SK-N-SH (cell line): Measurements from ENCODE around the gene GHRL. TPM values are rescaled to one million over a fixed set of nuclear protein-coding genes. Genes with fewer than 3 reads are reported as not detected.

Source experiments
- CTCF ChIA-PET: fragments of 300-600, 350-600 bp; formaldehyde crosslinking; extraction: SDS; loops from one replicate; lab custom pipeline; 2021; lab: Yijun Ruan, JAX
- POLR2A ChIA-PET: fragments of 350-600 bp; sonication (Branson Sonifier 250); formaldehyde crosslinking; extraction: SDS; loops from one replicate; lab custom pipeline; 2020; ENCODE audit warnings: antibody characterized with exemption, inconsistent platforms; lab: Yijun Ruan, JAX
- DNase-seq: peaks from one replicate; pipeline ENCODE4 v3.0.0; 2012
- H2AFZ ChIP-seq: fragments of 200-600 bp; sonication (generic); 2 replicates; pipeline ENCODE4 v1.8.1; 2016; ENCODE audit warnings: antibody characterized with exemption, mild to moderate bottlenecking, low read depth
- H3F3A ChIP-seq: fragments of 200-600 bp; sonication (generic); replicated peaks from 2 replicates; pipeline ENCODE3; 2016; ENCODE audit warnings: antibody characterized with exemption, mild to moderate bottlenecking; ENCODE audit not compliant: insufficient read depth
- H3K27ac ChIP-seq, 2 experiments: fragments of 200-500 bp in 1 of 2; fragments of 200-600 bp in 1 of 2; sonication (Bioruptor generic) in 1 of 2; sonication (generic), shearing (Covaris generic) in 1 of 2; 2 replicates each; pipeline versions ENCODE4 v1.5.1 to v1.6.1; 2014 to 2016; ENCODE audit warnings: low read depth in 2 of 2, inconsistent platforms in 1 of 2, low read length in 1 of 2, mild to moderate bottlenecking in 1 of 2, mixed read lengths in 1 of 2
- H3K27me3 ChIP-seq: fragments of 200-600 bp; sonication (generic), shearing (Covaris generic); 2 replicates; pipeline ENCODE4 v1.6.1; 2016; ENCODE audit warnings: mixed run types; ENCODE audit not compliant: insufficient read depth
- H3K36me3 ChIP-seq, 2 experiments: fragments of 200-500 bp in 1 of 2; fragments of 200-600 bp in 1 of 2; sonication (Bioruptor generic) in 1 of 2; sonication (generic) in 1 of 2; replicated peaks in 1 of 2; 2 replicates each; pipeline versions ENCODE3 to v1.5.1; 2014 to 2016; ENCODE audit warnings: low read length in 1 of 2, mild to moderate bottlenecking in 1 of 2; ENCODE audit not compliant: insufficient read depth in 2 of 2, control insufficient read depth in 1 of 2
- H3K4me1 ChIP-seq, 2 experiments: fragments of 200-500 bp in 1 of 2; fragments of 200-600 bp in 1 of 2; sonication (Bioruptor generic) in 1 of 2; sonication (generic), shearing (Covaris generic) in 1 of 2; 2 replicates each; pipeline versions ENCODE4 v1.5.1 to v1.6.1; 2014 to 2016; ENCODE audit warnings: low read depth in 1 of 2, low read length in 1 of 2, mixed run types in 1 of 2; ENCODE audit not compliant: insufficient read depth in 2 of 2, control insufficient read depth in 1 of 2
- H3K4me2 ChIP-seq: fragments of 200-600 bp; sonication (generic), shearing (Covaris generic); 2 replicates; pipeline ENCODE4 v1.6.1; 2017; ENCODE audit warnings: mixed run types
- H3K4me3 ChIP-seq, 2 experiments: fragments of 200-500 bp in 1 of 2; fragments of 200-600 bp in 1 of 2; sonication (Bioruptor generic) in 1 of 2; sonication (generic), shearing (Covaris generic) in 1 of 2; 2 replicates each; pipeline versions ENCODE4 v1.5.1 to v1.8.1; 2014 to 2016; ENCODE audit warnings: low read depth in 2 of 2, inconsistent platforms in 1 of 2, low read length in 1 of 2, mild to moderate bottlenecking in 1 of 2, mixed read lengths in 1 of 2, moderate library complexity in 1 of 2
- H3K79me2 ChIP-seq: fragments of 200-600 bp; sonication (generic); 2 replicates; pipeline ENCODE4 v1.8.1; 2017; ENCODE audit warnings: mild to moderate bottlenecking; ENCODE audit not compliant: insufficient read depth
- H3K9ac ChIP-seq: fragments of 200-600 bp; sonication (generic); 2 replicates; pipeline ENCODE4 v1.6.1; 2017; ENCODE audit warnings: mixed run types
- H3K9me2 ChIP-seq: fragments of 200-600 bp; sonication (generic); 2 replicates; pipeline ENCODE4 v1.6.1; 2017; ENCODE audit warnings: mixed run types
- H3K9me3 ChIP-seq: fragments of 200-600 bp; sonication (generic); 2 replicates; pipeline ENCODE4 v1.6.1; 2017; ENCODE audit warnings: mixed run types, mild to moderate bottlenecking, moderate library complexity
- H4K20me1 ChIP-seq: fragments of 200-600 bp; sonication (generic); 2 replicates; pipeline ENCODE4 v1.6.1; 2017; ENCODE audit warnings: mild to moderate bottlenecking, mixed run types; ENCODE audit not compliant: insufficient read depth
- CTCF ChIP-seq: fragments of 200-600 bp; sonication (generic); IDR thresholded peaks from 2 replicates; pipeline ENCODE4 v1.6.1; 2017; ENCODE audit warnings: antibody characterized with exemption, mild to moderate bottlenecking, moderate library complexity
- ELF1 ChIP-seq: IDR thresholded peaks from 2 replicates; pipeline ENCODE4 v1.4.0; 2012
- EP300 ChIP-seq, 2 experiments: IDR thresholded peaks; 2 replicates each; pipeline versions ENCODE4 v1.4.0 to v1.6.1; 2012; ENCODE audit warnings: borderline replicate concordance in 1 of 2, low read depth in 1 of 2, low read length in 1 of 2
- FOXJ3 ChIP-seq: sonication (generic); formaldehyde crosslinking; IDR thresholded peaks from 2 replicates; pipeline ENCODE4 v1.5.1; 2020; ENCODE audit warnings: mild to moderate bottlenecking, missing genetic modification reagents
- GABPA ChIP-seq: IDR thresholded peaks from 2 replicates; pipeline ENCODE4 v1.4.0; 2012; ENCODE audit warnings: low read depth, mild to moderate bottlenecking
- MAX ChIP-seq: IDR thresholded peaks from 2 replicates; pipeline ENCODE4 v1.4.0; 2012; ENCODE audit warnings: low read depth
- NFIC ChIP-seq: IDR thresholded peaks from 2 replicates; pipeline ENCODE4 v1.4.0; 2012; ENCODE audit warnings: borderline replicate concordance
- NRF1 ChIP-seq: IDR thresholded peaks from 2 replicates; pipeline ENCODE4 v1.6.1; 2012; ENCODE audit warnings: low read depth, mild to moderate bottlenecking, low read length
- RCOR1 ChIP-seq: fragments of 150-350 bp; IDR thresholded peaks from 2 replicates; pipeline ENCODE4 v1.6.1; 2017; ENCODE audit warnings: antibody characterized with exemption, low read length
- RFX5 ChIP-seq: IDR thresholded peaks from 2 replicates; pipeline ENCODE4 v1.6.1; 2012; ENCODE audit warnings: mild to moderate bottlenecking, improper control_type of control experiment, low read length
- RXRA ChIP-seq: IDR thresholded peaks from 2 replicates; pipeline ENCODE4 v1.4.0; 2012; ENCODE audit warnings: low read depth, mild to moderate bottlenecking, borderline replicate concordance
- TCF12 ChIP-seq: IDR thresholded peaks from 2 replicates; pipeline ENCODE4 v1.4.0; 2012
- TEAD4 ChIP-seq: IDR thresholded peaks from 2 replicates; pipeline ENCODE4 v1.4.0; 2012; ENCODE audit warnings: mild to moderate bottlenecking, borderline replicate concordance; ENCODE audit not compliant: insufficient read depth
- USF1 ChIP-seq: IDR thresholded peaks from 2 replicates; pipeline ENCODE4 v1.4.0; 2012; ENCODE audit warnings: low read depth, borderline replicate concordance
- USF2 ChIP-seq: fragments of 150-350 bp; IDR thresholded peaks from 2 replicates; pipeline ENCODE4 v1.6.1; 2017; ENCODE audit warnings: antibody characterized with exemption, low read length, low read depth, borderline replicate concordance
- YY1 ChIP-seq: IDR thresholded peaks from 2 replicates; pipeline ENCODE4 v1.4.0; 2012; ENCODE audit warnings: low read depth, mild to moderate bottlenecking
- WGBS: methylation state at CpG from one replicate; pipeline ENCODE4 v1.1.6; 2017; ENCODE audit warnings: low lambda C conversion rate; 5-methylcytosine and 5-hydroxymethylcytosine counted together
- polyA plus RNA-seq, 3 experiments: library from polyadenylated mRNA; depleted of rRNA; stranded (reverse); fragments of >200 nt; gene quantifications; 2 replicates each; pipeline ENCODE4 v1.2.3, GENCODE V29; 2012

Gene GHRL
- polyA plus RNA-seq, 1 of the 3 experiments (the other 2 are of a cell fraction): not detected

GRCh38 chr3:10248984-10249748, 43.6 kb downstream of the GHRL start:
- no peaks in the 10 kb centered on the region for H3F3A ChIP-seq
- ChIA-PET POLR2A (interaction anchor here (1.3 kb wide), 1 partner anchor 456 kb away, joined by 4 read pairs; the partner anchor contains the start of gene ARPC4), CTCF (interaction anchor here (1.1 kb wide), 1 partner anchor 12 kb away, joined by 5 read pairs; no protein-coding TSS in a partner anchor)
- peaks cover 57% of the 10 kb centered on the region for H3K79me2 ChIP-seq
- H3K27ac ChIP-seq: peak overlapping the region; percentile 53 to 65
- H4K20me1 ChIP-seq: peaks cover 9% of the 10 kb centered on the region; the same call in 1 of the 2 replicates
- H3K4me1 ChIP-seq: peaks cover 9 to 11% of the 10 kb centered on the region in 2 experiments; a peak in 3 of 4 replicates
- H2AFZ ChIP-seq: peak overlapping the region; percentile 87
- WGBS: 5% methylated on average over 22 of the region's 32 CpGs
- no peaks in the 10 kb centered on the region for H3K27me3 ChIP-seq
- peak overlapping the region; percentile 76 to 96 for H3K4me3 ChIP-seq
- TF ChIP-seq EP300 (IDR thresholded peaks at IDR 0.05; ENCODE audit: borderline replicate concordance in 1 of 2, low read depth in 1 of 2, low read length in 1 of 2): no peak
- no peak for TF ChIP-seq CTCF
- TF ChIP-seq MAX: no peak; the same call in 1 of the 2 replicates
- no peak for TF ChIP-seq TEAD4
- TF ChIP-seq RCOR1: no peak
- H3K9ac ChIP-seq: peak overlapping the region; percentile 85
- peaks cover 13 to 31% of the 10 kb centered on the region in 2 experiments for H3K36me3 ChIP-seq
- peak overlapping the region; percentile 93 for H3K4me2 ChIP-seq
- peak; percentile 48 for DNase-seq
- H3K9me3 ChIP-seq: peaks cover 12% of the 10 kb centered on the region; the same call in 1 of the 2 replicates
- H3K9me2 ChIP-seq: no peaks in the 10 kb centered on the region

GRCh38 chr3:10248184-10248983, 44.4 kb downstream of the GHRL start, which contains the start of gene TATDN2:
Gene TATDN2 (plus strand): TSS chr3:10248459. CDS start chr3:10249201, 742 bp downstream.
- peaks cover 9 to 11% of the 10 kb centered on the region in 2 experiments; a peak in 3 of 4 replicates for H3K4me1 ChIP-seq
- peak within 1 kb of the TSS; percentile 76 to 96 for H3K4me3 ChIP-seq
- DNase-seq: peak; percentile 99
- H3K36me3 ChIP-seq: peaks cover 6 to 34% of the 10 kb centered on the region in 2 experiments
- peaks cover 15% of the 10 kb centered on the region; the same call in 1 of the 2 replicates for H3K9me3 ChIP-seq
- no peaks in the 10 kb centered on the region for H3K9me2 ChIP-seq
- H3K4me2 ChIP-seq: peak within 1 kb of the TSS; percentile 93
- H3K27ac ChIP-seq: peak within 1 kb of the TSS; percentile 53 to 65
- no peaks in the 10 kb centered on the region for H3K27me3 ChIP-seq
- H3K79me2 ChIP-seq: peaks cover 50% of the 10 kb centered on the region
- H3F3A ChIP-seq: peaks cover 4% of the 10 kb centered on the region
- peak within 1 kb of the TSS; percentile 85 for H3K9ac ChIP-seq
- peaks cover 9% of the 10 kb centered on the region; the same call in 1 of the 2 replicates for H4K20me1 ChIP-seq
- ChIA-PET POLR2A (interaction anchor here (0.8 to 1.3 kb wide), 3 partner anchors 15 to 455 kb away, joined by 4 to 5 read pairs (median 5); partner anchors contain the start of genes ARPC4 and CRELD1), CTCF (interaction anchor here (0.9 to 1.5 kb wide), 4 partner anchors 11 to 491 kb away, joined by 3 to 4 read pairs (median 3); no protein-coding TSS in a partner anchor)
- peak within 1 kb of the TSS; percentile 100 for H2AFZ ChIP-seq
- WGBS: under 1% methylated on average over 26 of the region's 80 CpGs
- TF ChIP-seq RXRA: no peak
- TF ChIP-seq RFX5: no peak; the same call in 1 of the 2 replicates
- TF ChIP-seq FOXJ3: no peak
- TF ChIP-seq CTCF: no peak
- no peak for TF ChIP-seq YY1
- TF ChIP-seq USF1: peak; percentile 78; the same call in 1 of the 2 replicates
- peak; percentile 41; the same call in 1 of the 2 replicates for TF ChIP-seq NRF1
- TF ChIP-seq ELF1: peak; percentile 28; the same call in 1 of the 2 replicates
- peak; percentile 26 for TF ChIP-seq GABPA
- TF ChIP-seq NFIC: 0 out of 2 replicates have a peak, but pooled peaks have one; percentile 9
- peak; percentile 2; the same call in 1 of the 2 replicates for TF ChIP-seq USF2
- TF ChIP-seq TCF12: no peak
